ENCODE measurements around the gene GAS6. TPM values are rescaled to one million over a fixed set of nuclear protein-coding genes. Genes with fewer than 3 reads are reported as not detected.

GAS6 gene
- total and polyA plus RNA-seq, 2 donors (not counting 1 experiment from before 2014, with no cell fraction given): 0.25 to 0.78 TPM

DNA sequence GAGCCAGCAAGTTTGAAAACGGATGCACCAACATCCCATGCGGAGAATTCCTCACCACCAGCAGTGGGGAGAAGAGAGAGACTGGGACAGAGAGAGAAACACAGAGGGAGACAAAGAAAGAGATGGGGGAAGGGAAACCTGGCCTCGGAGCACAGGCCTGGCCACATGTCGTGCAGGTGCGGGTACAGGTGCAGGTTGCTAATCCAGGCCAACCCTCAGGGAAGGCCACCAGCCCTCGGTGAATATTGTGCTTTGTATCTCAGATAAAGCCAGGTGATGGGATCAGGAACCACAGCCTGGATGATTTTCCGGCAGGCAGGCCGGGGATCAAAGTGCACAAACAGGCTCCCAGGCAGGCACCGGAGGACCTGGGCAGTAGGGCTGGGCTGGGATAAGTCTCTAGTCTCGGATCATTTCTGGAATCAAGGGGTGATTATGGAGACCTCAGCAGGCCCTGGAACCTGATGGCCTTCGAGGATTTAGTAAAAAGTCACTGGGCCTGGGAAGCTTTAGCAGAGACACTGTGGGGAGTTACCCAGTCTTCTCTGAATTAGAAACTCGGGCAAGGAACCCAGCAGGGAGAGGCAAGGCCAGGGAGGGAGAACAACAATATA, 3.7 kb downstream of the GAS6 start:
- Histone ChIP-seq H3K36me3 (replicated peaks in 1 of 2; ENCODE audit: control extremely low read depth in 1 of 2, control insufficient read depth in 1 of 2, extremely low read depth in 1 of 2, insufficient read depth in 2 of 2, low read length in 1 of 2) (no peaks in the 10 kb centered on the region), H3K4me1 (ENCODE audit: control insufficient read depth in 2 of 2, insufficient read depth in 2 of 2, low read length in 2 of 2) (peaks cover 16 to 21% of the 10 kb centered on the region in 2 donors), H4K20me1 (ENCODE audit: control insufficient read depth, insufficient read depth, low read length, poor library complexity, severe bottlenecking) (no peaks in the 10 kb centered on the region), H3K9ac (ENCODE audit: low read length) (no peak overlapping the region), H2AFZ (ENCODE audit: insufficient read depth, low read depth, low read length, poor library complexity, severe bottlenecking) (no peak overlapping the region), H3K79me2 (ENCODE audit: control insufficient read depth, insufficient read depth, low read length) (no peaks in the 10 kb centered on the region), H3K27me3 (replicated peaks in 1 of 4; ENCODE audit: control extremely low read depth in 1 of 4, control insufficient read depth in 3 of 4, insufficient read depth in 4 of 4, low read length in 3 of 4) (peaks cover 0 to 55% (median 12%) of the 10 kb centered on the region in 4 experiments), H3K9me3 (ENCODE audit: control extremely low read depth in 1 of 3, control insufficient read depth in 2 of 3, insufficient read depth in 1 of 3, low read length in 2 of 3) (peaks cover 0 to 20% (median 0%) of the 10 kb centered on the region in 3 donors), H3K4me3 (ENCODE audit: control extremely low read depth in 1 of 5, extremely low read depth in 1 of 5, insufficient read depth in 1 of 5, low read depth in 2 of 5, low read length in 4 of 5) (no peak overlapping the region), H3K27ac (ENCODE audit: low read length in 2 of 2) (no peak overlapping the region), H3K4me2 (replicated peaks; ENCODE audit: low read depth, low read length, poor library complexity, severe bottlenecking) (no peak overlapping the region)
- no peak for DNase-seq
- 83% methylated on average over 10 of the region's 12 CpGs for WGBS (ENCODE audit: insufficient coverage)
- intact Hi-C loops (cut with micrococcal nuclease): no loop called here
- CTCF ChIA-PET: no interaction called here
- POLR2A ChIA-PET: no interaction called here
- no peak overlapping the region for H3K27ac Mint-ChIP-seq
- no peak for TF ChIP-seq EZH2 (IDR thresholded peaks at IDR 0.05; ENCODE audit: borderline replicate concordance, insufficient read depth, low read depth, low read length, poor library complexity, severe bottlenecking)
- no peak for TF ChIP-seq CTCF (IDR thresholded peaks at IDR 0.05)
- ATAC-seq (ENCODE audit: low read depth): no peak
- peaks cover 5% of the 10 kb centered on the region for H3K9me3 Mint-ChIP-seq (ENCODE audit: insufficient read depth)
- H3K27me3 Mint-ChIP-seq: peaks cover 42% of the 10 kb centered on the region
- no peak overlapping the region for H3K4me3 Mint-ChIP-seq
- peaks cover 14% of the 10 kb centered on the region for H3K4me1 Mint-ChIP-seq

GRCh38 chr13:113859311-113860050, 4.4 kb downstream of the GAS6 start:
- Histone ChIP-seq H3K4me3 (ENCODE audit: control extremely low read depth in 1 of 5, extremely low read depth in 1 of 5, insufficient read depth in 1 of 5, low read depth in 2 of 5, low read length in 4 of 5) (no peak overlapping the region), H3K36me3 (replicated peaks in 1 of 2; ENCODE audit: control extremely low read depth in 1 of 2, control insufficient read depth in 1 of 2, extremely low read depth in 1 of 2, insufficient read depth in 2 of 2, low read length in 1 of 2) (no peaks in the 10 kb centered on the region), H3K27me3 (replicated peaks in 1 of 4; ENCODE audit: control extremely low read depth in 1 of 4, control insufficient read depth in 3 of 4, insufficient read depth in 4 of 4, low read length in 3 of 4) (peaks cover 0 to 55% (median 9%) of the 10 kb centered on the region in 4 experiments), H3K9me3 (ENCODE audit: control extremely low read depth in 1 of 3, control insufficient read depth in 2 of 3, insufficient read depth in 1 of 3, low read length in 2 of 3) (peaks cover 0 to 22% (median 0%) of the 10 kb centered on the region in 3 donors), H4K20me1 (ENCODE audit: control insufficient read depth, insufficient read depth, low read length, poor library complexity, severe bottlenecking) (no peaks in the 10 kb centered on the region), H3K79me2 (ENCODE audit: control insufficient read depth, insufficient read depth, low read length) (no peaks in the 10 kb centered on the region), H3K27ac (ENCODE audit: low read length in 2 of 2) (no peak overlapping the region), H3K4me2 (replicated peaks; ENCODE audit: low read depth, low read length, poor library complexity, severe bottlenecking) (no peak overlapping the region), H2AFZ (ENCODE audit: insufficient read depth, low read depth, low read length, poor library complexity, severe bottlenecking) (no peak overlapping the region), H3K9ac (ENCODE audit: low read length) (no peak overlapping the region), H3K4me1 (ENCODE audit: control insufficient read depth in 2 of 2, insufficient read depth in 2 of 2, low read length in 2 of 2) (peaks cover 13 to 24% of the 10 kb centered on the region in 2 donors)
- TF ChIP-seq CTCF (IDR thresholded peaks at IDR 0.05): no peak
- TF ChIP-seq EZH2 (IDR thresholded peaks at IDR 0.05; ENCODE audit: borderline replicate concordance, insufficient read depth, low read depth, low read length, poor library complexity, severe bottlenecking): no peak
- ATAC-seq (ENCODE audit: low read depth) (no peak), DNase-seq (no peak)
- Mint-ChIP-seq H3K4me1 (peaks cover 19% of the 10 kb centered on the region), H3K27ac (no peak overlapping the region), H3K4me3 (no peak overlapping the region), H3K9me3 (ENCODE audit: insufficient read depth) (peaks cover 5% of the 10 kb centered on the region), H3K27me3 (peaks cover 42% of the 10 kb centered on the region)
- CTCF ChIA-PET: no interaction called here
- POLR2A ChIA-PET: no interaction called here
- 100% methylated on average over 4 of the region's 4 CpGs for WGBS (ENCODE audit: insufficient coverage)
- intact Hi-C loops (cut with micrococcal nuclease): no loop called here
